ELR (cell line): Measurements from ENCODE around the gene PAQR3.

Experiments used
- DNase-seq: peaks from one replicate; pipeline ENCODE4 v3.0.0-alpha.2; 2015; ENCODE audit warnings: low read depth

Gene PAQR3

GRCh38 chr4:78862314-78862737 is 76.9 kb downstream of the PAQR3 start:
- no peak for DNase-seq
